Lung (tissue), 12 donors: ENCODE data around the gene LOXHD1. TPM values are rescaled to one million over a fixed set of nuclear protein-coding genes. Genes with fewer than 3 reads are reported as not detected.
A peak's percentile ranks its signal among the peaks of the same experiment; 100 is the strongest.

ENCODE experiments used
- ATAC-seq: fragments of 200-7000 bp; cut with Tn5 transposase; one replicate; pipeline ENCODE4 v1.9.1; 2020; ENCODE audit warnings: moderate number of reproducible peaks; ENCODE audit not compliant: insufficient read depth, low FRiP score
- DNase-seq, 3 donors: peaks; one replicate each; pipeline ENCODE4 v3.0.0-alpha.2; 2013 to 2017
- H3K27ac ChIP-seq, 2 donors: one replicate each; pipeline ENCODE4 v1.5.1; 2013; ENCODE audit warnings: mild to moderate bottlenecking in 2 of 2, moderate library complexity in 2 of 2, control low read depth in 1 of 2, inconsistent platforms in 1 of 2, low read depth in 1 of 2, low read length in 1 of 2
- H3K27me3 ChIP-seq, 3 donors: one replicate each; pipeline ENCODE4 v1.5.1; 2013; ENCODE audit warnings: low read length in 2 of 3; ENCODE audit not compliant: control insufficient read depth in 3 of 3, insufficient read depth in 3 of 3
- H3K36me3 ChIP-seq, 4 donors: one replicate each; pipeline ENCODE4 v1.5.1; 2013; ENCODE audit warnings: low read length in 4 of 4, mild to moderate bottlenecking in 1 of 4, moderate library complexity in 1 of 4; ENCODE audit not compliant: control insufficient read depth in 4 of 4, insufficient read depth in 4 of 4
- H3K4me1 ChIP-seq, 5 donors: one replicate each; pipeline ENCODE4 v1.5.1; 2013; ENCODE audit warnings: low read length in 5 of 5, mild to moderate bottlenecking in 2 of 5, moderate library complexity in 1 of 5; ENCODE audit not compliant: control insufficient read depth in 5 of 5, insufficient read depth in 5 of 5
- H3K4me3 ChIP-seq: one replicate; pipeline ENCODE4 v1.5.1; 2013; ENCODE audit warnings: mild to moderate bottlenecking, control low read depth, moderate library complexity
- H3K9ac ChIP-seq, 2 donors: one replicate each; pipeline ENCODE4 v1.5.1; 2013; ENCODE audit warnings: low read length in 2 of 2, control low read depth in 1 of 2; ENCODE audit not compliant: insufficient read depth in 1 of 2
- H3K9me3 ChIP-seq, 4 donors: one replicate each; pipeline ENCODE4 v1.5.1; 2013; ENCODE audit warnings: low read length in 3 of 4, mild to moderate bottlenecking in 1 of 4, moderate library complexity in 1 of 4; ENCODE audit not compliant: control insufficient read depth in 4 of 4, insufficient read depth in 3 of 4
- CTCF ChIP-seq: IDR thresholded peaks from 2 replicates; pipeline ENCODE4 v1.5.1; 2012; ENCODE audit warnings: mild to moderate bottlenecking; ENCODE audit errors: control extremely low read depth, extremely low read depth
- WGBS, 2 donors: extraction: QIAGEN DNeasy Blood & Tissue Kit; methylation state at CpG; one replicate each; pipeline ENCODE4 v1.1.7; 2013; 5-methylcytosine and 5-hydroxymethylcytosine counted together
- polyA plus RNA-seq, 2 donors: library from polyadenylated mRNA; stranded (reverse); fragments of 200-250 nt; gene quantifications; one replicate each; pipeline ENCODE4 v1.2.1, GENCODE V29; 2013
- total RNA-seq, 2 donors: library from RNA; depleted of rRNA in 1 of 2; stranded (reverse); fragments of >200 nt in 1 of 2; gene quantifications; one replicate each; pipeline ENCODE4 v1.2.1, GENCODE V29; 2014 to 2021
- donor health status: control.
- donor health status: control.
- donor health status: Bipolar disorder and iron deficiency.
- donor health status: healthy.
- donor health status: DM: yes; HTN: yes; CAD: no.

LOXHD1 gene
- total and polyA plus RNA-seq, 4 donors = 0.45 to 3.1 (median 1.2) TPM

GRCh38 chr18:46547520-46547919 is 109.5 kb downstream of the LOXHD1 start:
- no peak for TF ChIP-seq CTCF
- no peaks in the 10 kb centered on the region for H3K4me1 ChIP-seq
- peaks cover 0 to 2% (median 0%) of the 10 kb centered on the region in 4 donors for H3K9me3 ChIP-seq
- DNase-seq (peak in 1 of 3 donors; percentile 7), ATAC-seq (no peak)
- no peaks in the 10 kb centered on the region for H3K36me3 ChIP-seq
- no peak overlapping the region for H3K9ac ChIP-seq
- no peaks in the 10 kb centered on the region for H3K27me3 ChIP-seq
- WGBS, 2 donors = 36 to 55% methylated on average over 1 of the region's 1 CpG
- no peak overlapping the region for H3K4me3 ChIP-seq
- H3K27ac ChIP-seq = no peak overlapping the region

- TF ChIP-seq CTCF = no peak
Measured at GRCh38 chr18:46546111-46546640, 110.8 kb downstream of the LOXHD1 start.

GRCh38 chr18:46542545-46542944 is 114.5 kb downstream of the LOXHD1 start:
- H3K36me3 ChIP-seq = no peaks in the 10 kb centered on the region
- no peaks in the 10 kb centered on the region for H3K27me3 ChIP-seq
- 53 to 65% methylated on average over 5 of the region's 5 CpGs for WGBS, 2 donors
- H3K27ac ChIP-seq = no peak overlapping the region
- no peak overlapping the region for H3K4me3 ChIP-seq
- DNase-seq = peak in 2 of 3 donors; percentile 2 to 34
- H3K9me3 ChIP-seq = no peaks in the 10 kb centered on the region
- no peak overlapping the region for H3K9ac ChIP-seq
- H3K4me1 ChIP-seq = no peaks in the 10 kb centered on the region
- TF ChIP-seq CTCF = no peak
- ATAC-seq = no peak

More at GRCh38 chr18:46546111-46546640, 110.8 kb downstream of the LOXHD1 start:
- no peak for ATAC-seq
- Histone ChIP-seq H3K9ac (no peak overlapping the region), H3K27ac (no peak overlapping the region), H3K36me3 (no peaks in the 10 kb centered on the region), H3K4me3 (no peak overlapping the region), H3K4me1 (no peaks in the 10 kb centered on the region), H3K27me3 (no peaks in the 10 kb centered on the region), H3K9me3 (peaks cover 0 to 2% (median 0%) of the 10 kb centered on the region in 4 donors)
- no peak for DNase-seq

GRCh38 chr18:46541626-46542189 is 115.3 kb downstream of the LOXHD1 start:
- ATAC-seq = no peak

More at GRCh38 chr18:46541626-46542189, 115.3 kb downstream of the LOXHD1 start:
- Histone ChIP-seq H3K9me3 (no peaks in the 10 kb centered on the region), H3K36me3 (no peaks in the 10 kb centered on the region), H3K9ac (no peak overlapping the region), H3K4me3 (no peak overlapping the region), H3K27ac (no peak overlapping the region), H3K4me1 (no peaks in the 10 kb centered on the region), H3K27me3 (no peaks in the 10 kb centered on the region)
- 84 to 86% methylated on average over 7 of the region's 7 CpGs for WGBS, 2 donors
- no peak for TF ChIP-seq CTCF
- DNase-seq = no peak
